PFSK-1 (cell line): ENCODE data around the gene MBNL1.

Experiments
- FOXP2 ChIP-seq: optimal IDR thresholded peaks from 2 replicates; pipeline ENCODE3; 2011; ENCODE audit warnings: borderline replicate concordance, control low read depth, inconsistent platforms; ENCODE audit not compliant: insufficient read depth; ENCODE audit errors: extremely low read length, extremely low read depth
- POLR2AphosphoS5 ChIP-seq: IDR thresholded peaks from 2 replicates; pipeline ENCODE4 v1.6.1; 2012; ENCODE audit warnings: low read depth, mild to moderate bottlenecking, control low read depth, low read length, moderate library complexity
- REST ChIP-seq, 2 experiments: IDR thresholded peaks; 2 replicates each; pipeline versions ENCODE4 v1.6.1 to v1.8.0; 2011 to 2012; ENCODE audit warnings: low read depth in 2 of 2, low read length in 2 of 2, control low read depth in 1 of 2, inconsistent platforms in 1 of 2, mild to moderate bottlenecking in 1 of 2, moderate library complexity in 1 of 2; ENCODE audit not compliant: insufficient read depth in 1 of 2
- SIN3A ChIP-seq: IDR thresholded peaks from 2 replicates; pipeline ENCODE4 v1.6.1; 2012; ENCODE audit warnings: mild to moderate bottlenecking, low read length, moderate library complexity, borderline replicate concordance; ENCODE audit not compliant: insufficient read depth
- TAF1 ChIP-seq: IDR thresholded peaks from 2 replicates; pipeline ENCODE4 v1.6.1; 2012; ENCODE audit warnings: low read length, control low read depth, borderline replicate concordance; ENCODE audit not compliant: insufficient read depth

The MBNL1 gene

GRCh38 chr3:152508705-152509104 is 240.0 kb downstream of the MBNL1 start:
- no peak for TF ChIP-seq POLR2AphosphoS5
- TF ChIP-seq TAF1, result no peak
- no peak for TF ChIP-seq SIN3A
- TF ChIP-seq FOXP2, result no peak
- TF ChIP-seq REST (IDR thresholded peaks at IDR 0.05; ENCODE audit: insufficient read depth in 1 of 2, low read depth in 2 of 2, low read length in 2 of 2), result no peak

- TF ChIP-seq REST (IDR thresholded peaks at IDR 0.05; ENCODE audit: insufficient read depth in 1 of 2, low read depth in 2 of 2, low read length in 2 of 2) (no peak), FOXP2 (no peak), POLR2AphosphoS5 (no peak), SIN3A (no peak), TAF1 (no peak)
Measured at GRCh38 chr3:152511904-152512303, 243.2 kb downstream of the MBNL1 start.

GRCh38 chr3:152513301-152513960 is 244.7 kb downstream of the MBNL1 start:
- TF ChIP-seq POLR2AphosphoS5 (no peak), TAF1 (no peak), REST (IDR thresholded peaks at IDR 0.05; ENCODE audit: insufficient read depth in 1 of 2, low read depth in 2 of 2, low read length in 2 of 2) (no peak), FOXP2 (no peak), SIN3A (no peak)
